CD4-positive, CD25-positive, alpha-beta regulatory T cell (primary cell): ENCODE results near the gene DENND2A. TPM values are rescaled to one million over a fixed set of nuclear protein-coding genes. Genes with fewer than 3 reads are reported as not detected.

Source experiments
- ATAC-seq, 2 donors: fragments of 150-1000 bp; cut with Tn5 transposase; one replicate each; pipeline ENCODE4 v1.10.0; 2021; ENCODE audit warnings: low read depth in 2 of 2, moderate number of reproducible peaks in 2 of 2, moderate library complexity in 1 of 2
- DNase-seq, 3 donors: peaks; one replicate each; pipeline versions ENCODE4 v3.0.0 to v3.0.0-alpha.2; 2012 to 2022; ENCODE audit warnings: mixed read lengths in 1 of 3
- H3K27ac ChIP-seq: one replicate; pipeline ENCODE4 v1.7.0; 2013; ENCODE audit warnings: mild to moderate bottlenecking, low read length; ENCODE audit not compliant: insufficient read depth, poor library complexity, severe bottlenecking
- H3K27me3 ChIP-seq: one replicate; pipeline ENCODE4 v1.7.0; 2013; ENCODE audit warnings: low read length; ENCODE audit not compliant: control insufficient read depth, insufficient read depth
- H3K36me3 ChIP-seq: one replicate; pipeline ENCODE4 v1.7.0; 2013; ENCODE audit warnings: mild to moderate bottlenecking, low read length, moderate library complexity; ENCODE audit not compliant: control insufficient read depth, insufficient read depth
- H3K4me1 ChIP-seq: 2 replicates; pipeline ENCODE4 v1.7.0; 2013; ENCODE audit warnings: mild to moderate bottlenecking, low read length; ENCODE audit not compliant: insufficient read depth, control insufficient read depth, poor library complexity, severe bottlenecking
- H3K4me3 ChIP-seq: one replicate; pipeline ENCODE4 v1.7.0; 2013; ENCODE audit warnings: low read depth, mild to moderate bottlenecking, low read length, moderate library complexity
- H3K9me3 ChIP-seq, 2 experiments: 1 replicate in 1 of 2; 2 replicates in 1 of 2; pipeline ENCODE4 v1.7.0; 2013; ENCODE audit warnings: low read length in 2 of 2, mild to moderate bottlenecking in 1 of 2, moderate library complexity in 1 of 2; ENCODE audit not compliant: control insufficient read depth in 2 of 2
- H3K27ac Mint-ChIP-seq, 3 donors: one replicate each; pipeline ENCODE4 v1.8.0; 2020 to 2022; ENCODE audit warnings: mild to moderate bottlenecking in 3 of 3, mixed read lengths in 3 of 3, moderate library complexity in 2 of 3
- H3K27me3 Mint-ChIP-seq: one replicate; pipeline ENCODE4 v1.8.0; 2022; ENCODE audit warnings: mild to moderate bottlenecking, mixed read lengths
- H3K36me3 Mint-ChIP-seq: one replicate; pipeline ENCODE4 v1.8.0; 2020; ENCODE audit warnings: mixed read lengths
- H3K4me1 Mint-ChIP-seq, 4 donors: one replicate each; pipeline ENCODE4 v1.8.0; 2020 to 2022; ENCODE audit warnings: mixed read lengths in 4 of 4, mild to moderate bottlenecking in 1 of 4
- H3K4me3 Mint-ChIP-seq, 4 donors: one replicate each; pipeline ENCODE4 v1.8.0; 2020 to 2022; ENCODE audit warnings: mild to moderate bottlenecking in 4 of 4, mixed read lengths in 4 of 4, moderate library complexity in 3 of 4
- H3K9me3 Mint-ChIP-seq, 7 donors: one replicate each; pipeline ENCODE4 v1.8.0; 2020 to 2022; ENCODE audit warnings: mixed read lengths in 7 of 7, mild to moderate bottlenecking in 3 of 7, moderate library complexity in 2 of 7
- polyA plus RNA-seq, 4 donors: library from polyadenylated mRNA; unstranded; fragments of 300-500 nt; fragmentation: Illumina TruSeq; gene quantifications; one replicate each; pipeline ENCODE4 v1.2.3, GENCODE V29; 2021
- total RNA-seq: library from RNA; stranded (reverse); gene quantifications from one replicate; pipeline ENCODE4 v1.2.3, GENCODE V29; 2022

Gene DENND2A
- total and polyA plus RNA-seq, 5 donors from 2014 or later, result not detected

- H3K27me3 ChIP-seq, result no peaks in the 10 kb centered on the region
- H3K9me3 ChIP-seq, result no peaks in the 10 kb centered on the region
- peak overlapping the region; percentile 78 for H3K27ac ChIP-seq
- H3K4me1 ChIP-seq, result peaks cover 27% of the 10 kb centered on the region
- Mint-ChIP-seq H3K4me3 (peak overlapping the region; percentile 99 to 100 (median 100)), H3K27me3 (no peaks in the 10 kb centered on the region), H3K4me1 (peaks cover 6 to 37% (median 14%) of the 10 kb centered on the region in 4 donors), H3K27ac (peak overlapping the region; percentile 97 to 99 (median 99)), H3K9me3 (no peaks in the 10 kb centered on the region), H3K36me3 (peaks cover 3% of the 10 kb centered on the region)
- H3K36me3 ChIP-seq, result no peaks in the 10 kb centered on the region
- no peak for DNase-seq
- ATAC-seq, result peak in 1 of 2 donors; percentile 2
- H3K4me3 ChIP-seq, result peak overlapping the region; percentile 79
These were observed 160.9 kb downstream of the DENND2A start for GRCh38 chr7:140479739-140480084.

GRCh38 chr7:140479062-140479738 is 161.4 kb downstream of the DENND2A start, which contains the start of gene MKRN1:
MKRN1 (minus strand) TSS chr7:140479505; CDS start chr7:140479344, 161 bp downstream.
- ATAC-seq (peak; percentile 89 to 90), DNase-seq (peak; percentile 89 to 97 (median 90))
- Mint-ChIP-seq H3K36me3 (peaks cover 3% of the 10 kb centered on the region), H3K27me3 (no peaks in the 10 kb centered on the region), H3K27ac (peak within 1 kb of the TSS; percentile 97 to 99 (median 99)), H3K4me3 (peak within 1 kb of the TSS; percentile 99 to 100 (median 100)), H3K9me3 (no peaks in the 10 kb centered on the region), H3K4me1 (peaks cover 6 to 37% (median 14%) of the 10 kb centered on the region in 4 donors)
- H3K4me3 ChIP-seq, result peak within 1 kb of the TSS; percentile 99
- peaks cover 27% of the 10 kb centered on the region for H3K4me1 ChIP-seq
- H3K36me3 ChIP-seq, result no peaks in the 10 kb centered on the region
- H3K27ac ChIP-seq, result peak within 1 kb of the TSS; percentile 78
- no peaks in the 10 kb centered on the region for H3K27me3 ChIP-seq
- no peaks in the 10 kb centered on the region for H3K9me3 ChIP-seq

DNA sequence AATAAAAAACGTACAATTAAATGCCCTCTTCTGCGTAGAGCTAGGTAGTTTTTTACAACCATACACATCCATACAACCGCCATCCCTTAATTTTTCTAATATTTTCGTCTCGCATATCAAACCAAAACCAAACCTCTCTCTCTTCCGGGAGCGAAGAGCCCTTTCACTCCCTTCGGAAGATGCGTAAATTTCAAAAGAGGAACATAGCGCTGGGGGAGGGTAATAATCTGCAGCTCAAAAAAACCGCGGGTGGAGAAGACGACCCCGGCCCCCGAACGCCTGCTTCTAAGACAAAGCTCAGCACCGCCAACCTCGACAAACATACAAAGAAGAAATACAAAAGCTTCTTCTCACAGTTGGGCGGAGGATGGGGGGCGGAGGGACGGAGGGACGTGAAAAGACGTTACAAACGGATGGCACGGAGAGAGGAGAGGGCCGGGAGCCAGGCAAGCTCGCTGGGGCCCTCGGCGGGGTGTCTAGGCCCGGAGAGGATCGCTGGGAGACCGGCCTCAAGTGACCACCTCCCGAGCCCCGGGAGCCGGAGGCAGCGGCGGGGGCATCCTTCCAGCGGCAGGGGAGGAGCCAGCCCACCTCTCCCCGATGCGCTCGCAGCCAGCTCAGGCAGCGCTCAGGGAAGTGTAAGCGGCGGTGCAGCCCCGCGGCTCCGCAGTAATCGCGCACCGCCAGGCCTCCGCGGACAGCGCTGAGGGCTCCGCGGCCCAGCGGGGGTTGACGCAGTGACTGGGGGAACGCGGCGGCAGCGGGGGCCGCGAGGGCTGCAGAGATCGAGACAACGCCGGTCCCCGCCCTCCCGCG is 162.2 kb downstream of the DENND2A start:
- H3K4me1 Mint-ChIP-seq, result peaks cover 6 to 41% (median 16%) of the 10 kb centered on the region in 4 donors
- H3K36me3 ChIP-seq, result no peaks in the 10 kb centered on the region
- peak overlapping the region; percentile 95 to 99 (median 99) for H3K4me3 Mint-ChIP-seq
- peak overlapping the region; percentile 78 for H3K27ac ChIP-seq
- peak overlapping the region; percentile 92 to 98 (median 96) for H3K27ac Mint-ChIP-seq
- H3K4me1 ChIP-seq, result peaks cover 27% of the 10 kb centered on the region
- peak overlapping the region; percentile 99 for H3K4me3 ChIP-seq
- H3K27me3 Mint-ChIP-seq, result no peaks in the 10 kb centered on the region
- no peaks in the 10 kb centered on the region for H3K9me3 ChIP-seq
- peaks cover 3% of the 10 kb centered on the region for H3K36me3 Mint-ChIP-seq
- H3K27me3 ChIP-seq, result no peaks in the 10 kb centered on the region
- no peaks in the 10 kb centered on the region for H3K9me3 Mint-ChIP-seq
- ATAC-seq (peak; percentile 19 to 26), DNase-seq (peak in 2 of 3 donors; percentile 53 to 74)

DNA sequence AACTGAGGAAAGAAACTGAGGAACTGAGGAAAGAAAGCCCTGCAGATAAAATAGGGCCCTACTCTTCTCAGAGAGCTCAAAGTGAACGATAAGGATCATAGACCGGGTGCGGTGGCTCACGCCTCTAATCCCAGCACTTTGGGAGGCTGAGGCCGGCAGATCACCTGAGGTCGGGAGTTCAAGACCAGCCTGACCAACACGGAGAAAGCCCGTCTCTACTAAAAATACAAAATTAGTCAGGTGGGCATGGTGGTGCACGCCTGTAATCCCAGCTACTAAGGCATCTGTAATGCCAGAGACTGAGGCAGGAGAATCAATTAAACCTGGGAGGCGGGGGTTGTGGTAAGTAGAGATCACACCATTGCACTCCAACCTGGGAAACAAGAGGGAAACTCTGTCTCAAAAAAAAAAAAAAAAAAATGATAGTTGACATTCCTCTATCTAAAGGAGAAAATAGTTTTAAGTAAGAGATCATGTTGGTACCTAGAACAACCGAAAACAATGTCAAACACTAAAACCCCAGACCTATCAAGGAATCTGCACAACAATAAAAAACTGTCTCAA is 163.8 kb downstream of the DENND2A start:
- Mint-ChIP-seq H3K36me3 (peaks cover 4% of the 10 kb centered on the region), H3K27me3 (no peaks in the 10 kb centered on the region), H3K4me1 (peaks cover 8 to 57% (median 22%) of the 10 kb centered on the region in 4 donors), H3K9me3 (no peaks in the 10 kb centered on the region), H3K4me3 (peak overlapping the region; percentile 95 to 99 (median 98)), H3K27ac (peak overlapping the region; percentile 92 to 98 (median 96))
- DNase-seq (no peak), ATAC-seq (no peak)
- peaks cover 28% of the 10 kb centered on the region for H3K4me1 ChIP-seq
- H3K4me3 ChIP-seq, result peak overlapping the region; percentile 78
- H3K9me3 ChIP-seq, result no peaks in the 10 kb centered on the region
- peaks cover under 1% of the 10 kb centered on the region for H3K36me3 ChIP-seq
- H3K27me3 ChIP-seq, result no peaks in the 10 kb centered on the region
- H3K27ac ChIP-seq, result peak overlapping the region; percentile 78

- Histone ChIP-seq H3K36me3 (peaks cover 10% of the 10 kb centered on the region), H3K9me3 (no peaks in the 10 kb centered on the region), H3K4me1 (peaks cover 31% of the 10 kb centered on the region), H3K4me3 (peak overlapping the region; percentile 52), H3K27ac (peak overlapping the region; percentile 78), H3K27me3 (no peaks in the 10 kb centered on the region)
- Mint-ChIP-seq H3K27me3 (no peaks in the 10 kb centered on the region), H3K9me3 (no peaks in the 10 kb centered on the region), H3K4me3 (peak overlapping the region; percentile 79 to 99 (median 89)), H3K4me1 (peaks cover 11 to 61% (median 26%) of the 10 kb centered on the region in 4 donors), H3K27ac (peak overlapping the region; percentile 48 to 96 (median 92)), H3K36me3 (peaks cover 7% of the 10 kb centered on the region)
- ATAC-seq (no peak), DNase-seq (peak; percentile 37 to 72 (median 63))
These were observed 164.8 kb downstream of the DENND2A start for GRCh38 chr7:140475747-140476333.

Other genes starting within 250 kb of the DENND2A start
- gene SLC37A3, start 242.3 kb downstream of the DENND2A start, total RNA-seq, result 44.7 TPM
- 10 to 100 TPM; 13.0 to 17.6 (median 15.0) TPM for gene SLC37A3, start 242.3 kb downstream of the DENND2A start, polyA plus RNA-seq
- gene RAB19, start 236.8 kb downstream of the DENND2A start, total RNA-seq, result 6.7 TPM
- 1 to 10 TPM; 2.1 to 5.7 (median 3.1) TPM for gene RAB19, start 236.8 kb downstream of the DENND2A start, polyA plus RNA-seq
- gene MKRN1, start 161.3 kb downstream of the DENND2A start, total RNA-seq, result 127 TPM
- 100 to 1,000 TPM; 132 to 166 (median 155) TPM for gene MKRN1, start 161.3 kb downstream of the DENND2A start, polyA plus RNA-seq
- gene ADCK2, start 32.1 kb upstream of the DENND2A start, total RNA-seq, result 14.3 TPM
- gene ADCK2, start 32.1 kb upstream of the DENND2A start, polyA plus RNA-seq, result 10 to 100 TPM; 29.9 to 35.2 (median 32.1) TPM
- gene NDUFB2, start 55.9 kb upstream of the DENND2A start, total RNA-seq, result 91.5 TPM
- gene NDUFB2, start 55.9 kb upstream of the DENND2A start, polyA plus RNA-seq, result 100 to 1,000 TPM; 388 to 529 (median 432) TPM